Lower leg skin (tissue), 4 donors: ENCODE measurements around the gene TGFBR3. TPM values are rescaled to one million over a fixed set of nuclear protein-coding genes. Genes with fewer than 3 reads are reported as not detected.

ENCODE experiments used
- DNase-seq, 2 donors: peaks; one replicate each; pipeline ENCODE4 v3.0.0-alpha.2; 2019; ENCODE audit warnings: low spot score in 2 of 2
- H3K4me3 ChIP-seq: fragments of 200-600 bp; sonication (generic); 2 replicates; pipeline ENCODE4 v1.5.1; 2017; ENCODE audit warnings: mild to moderate bottlenecking, low read depth; ENCODE audit not compliant: poor library complexity, severe bottlenecking
- CTCF ChIP-seq, 3 donors: fragments of 450-650 bp; IDR thresholded peaks; one replicate each; pipeline ENCODE4 v1.5.1; 2016; ENCODE audit warnings: antibody characterized with exemption in 3 of 3, mild to moderate bottlenecking in 3 of 3, moderate library complexity in 2 of 3
- POLR2A ChIP-seq, 2 donors: fragments of 450-650 bp; IDR thresholded peaks; one replicate each; pipeline ENCODE4 v1.6.1; 2016 to 2017; ENCODE audit warnings: antibody characterized with exemption in 2 of 2, mild to moderate bottlenecking in 1 of 2, moderate library complexity in 1 of 2
- WGBS, 2 donors: methylation state at CpG; one replicate each; pipeline ENCODE4 v1.1.5; 2018; 5-methylcytosine and 5-hydroxymethylcytosine counted together
- intact Hi-C: fragments of 100-400 bp; cut with DNase I; formaldehyde crosslinking; loops from one replicate; pipeline ENCODE4 v1.15.0; 2023; ENCODE audit warnings: low total_unique reads
- total RNA-seq, 4 donors: library from RNA; depleted of rRNA; stranded (reverse); fragments of >200 nt; gene quantifications; one replicate each; pipeline ENCODE4 v1.1.0, GENCODE V29; 2016

Gene TGFBR3
- total RNA-seq, 4 donors from 2014 or later: 79.4 to 134 (median 116) TPM

- intact Hi-C loops: no loop called here
- no peak overlapping the region for H3K4me3 ChIP-seq
- DNase-seq: peak in 1 of 2 donors; percentile 13
- no peak for TF ChIP-seq CTCF (IDR thresholded peaks at IDR 0.05)
- no peak for TF ChIP-seq POLR2A (IDR thresholded peaks at IDR 0.05)
- WGBS, 2 donors: 64 to 80% methylated on average over 2 of the region's 2 CpGs
These were observed 133.6 kb downstream of the TGFBR3 start for GRCh38 chr1:91752324-91752723.

- intact Hi-C loops: no loop called here
- WGBS, 2 donors: 27 to 49% methylated on average over 3 of the region's 3 CpGs
- no peak overlapping the region for H3K4me3 ChIP-seq
- no peak for TF ChIP-seq POLR2A (IDR thresholded peaks at IDR 0.05)
- no peak for TF ChIP-seq CTCF (IDR thresholded peaks at IDR 0.05)
- DNase-seq: peak; percentile 69 to 84
These were observed 134.7 kb downstream of the TGFBR3 start for GRCh38 chr1:91751275-91751674.

GRCh38 chr1:91750398-91750996 lies 135.5 kb downstream of the TGFBR3 start:
- intact Hi-C loops: no loop called here
- TF ChIP-seq POLR2A (IDR thresholded peaks at IDR 0.05) (no peak), CTCF (IDR thresholded peaks at IDR 0.05) (no peak)
- no peak overlapping the region for H3K4me3 ChIP-seq
- peak in 1 of 2 donors; percentile 68 for DNase-seq
- 47 to 57% methylated on average over 4 of the region's 4 CpGs for WGBS, 2 donors

- intact Hi-C loops: no loop called here
- WGBS, 2 donors: 55 to 61% methylated on average over 6 of the region's 6 CpGs
These were observed 136.1 kb downstream of the TGFBR3 start for GRCh38 chr1:91749788-91750231.

GRCh38 chr1:91747666-91748065 lies 138.3 kb downstream of the TGFBR3 start:
- TF ChIP-seq CTCF (IDR thresholded peaks at IDR 0.05) (no peak), POLR2A (IDR thresholded peaks at IDR 0.05) (no peak)

More at GRCh38 chr1:91749788-91750231, 136.1 kb downstream of the TGFBR3 start:
- DNase-seq: peak in 1 of 2 donors; percentile 84
- no peak overlapping the region for H3K4me3 ChIP-seq
- no peak for TF ChIP-seq POLR2A (IDR thresholded peaks at IDR 0.05)
- TF ChIP-seq CTCF (IDR thresholded peaks at IDR 0.05): no peak

More at GRCh38 chr1:91747666-91748065, 138.3 kb downstream of the TGFBR3 start:
- WGBS, 2 donors: 89 to 90% methylated on average over 6 of the region's 6 CpGs
- H3K4me3 ChIP-seq: no peak overlapping the region
- DNase-seq: peak in 1 of 2 donors; percentile 52
- intact Hi-C loops: no loop called here
